Activated CD4-positive, alpha-beta T cell treated with anti-CD3 and anti-CD28 coated beads, Interleukin-2, Interleukin-6, amounts not matched to agents 100 ng/mL and 50 ng/mL, durations not matched to agents 16 hours and 8 hours (primary cell): ENCODE measurements around the gene PRAMEF18.
"Not testable (repeated sequence)": the region's sequence is repeated elsewhere in the genome, so short reads cannot be mapped to it uniquely, and the experiment has no call there.

Experiments
- DNase-seq: peaks from one replicate; pipeline ENCODE4 v3.0.0-alpha.2; 2020

PRAMEF18 gene

GRCh38 chr1:13225675-13226204 lies at the start of gene PRAMEF18:
Gene PRAMEF18 (minus strand): TSS chr1:13226154. CDS start chr1:13226106, 48 bp downstream.
- not testable (repeated sequence) for DNase-seq

GRCh38 chr1:13265124-13265523 lies 39.2 kb upstream of the PRAMEF18 start:
- not testable (repeated sequence) for DNase-seq

GRCh38 chr1:13253898-13254297 lies 27.9 kb upstream of the PRAMEF18 start, which contains the start of gene PRAMEF5:
Gene PRAMEF5 (plus strand): TSS chr1:13254198. CDS start chr1:13259269, 5,071 bp downstream.
- not testable (repeated sequence) for DNase-seq

- not testable (repeated sequence) for DNase-seq
Observed at GRCh38 chr1:13247122-13247521, 21.2 kb upstream of the PRAMEF18 start.

GRCh38 chr1:13246554-13246871 lies 20.6 kb upstream of the PRAMEF18 start:
- DNase-seq: not testable (repeated sequence)

- not testable (repeated sequence) for DNase-seq
Observed at GRCh38 chr1:13245841-13246553, 20.0 kb upstream of the PRAMEF18 start.

- DNase-seq: not testable (repeated sequence)
Observed at GRCh38 chr1:13243536-13244263, 17.7 kb upstream of the PRAMEF18 start.

GRCh38 chr1:13239633-13240032 lies 13.7 kb upstream of the PRAMEF18 start:
- not testable (repeated sequence) for DNase-seq

- DNase-seq: not testable (repeated sequence)
Observed at GRCh38 chr1:13237572-13237971, 11.6 kb upstream of the PRAMEF18 start.

GRCh38 chr1:13234057-13234456 lies 8.1 kb upstream of the PRAMEF18 start:
- not testable (repeated sequence) for DNase-seq

- DNase-seq: not testable (repeated sequence)
Observed at GRCh38 chr1:13232056-13232455, 6.1 kb upstream of the PRAMEF18 start.

GRCh38 chr1:13231061-13231750 lies 5.3 kb upstream of the PRAMEF18 start:
- not testable (repeated sequence) for DNase-seq

GRCh38 chr1:13230601-13231000 lies 4.6 kb upstream of the PRAMEF18 start:
- not testable (repeated sequence) for DNase-seq

GRCh38 chr1:13230096-13230495 lies 4.1 kb upstream of the PRAMEF18 start:
- not testable (repeated sequence) for DNase-seq

- peak; percentile 62 for DNase-seq
Observed at GRCh38 chr1:13228343-13228781, 2.4 kb upstream of the PRAMEF18 start.

GRCh38 chr1:13227271-13228055 lies 1.5 kb upstream of the PRAMEF18 start:
- not testable (repeated sequence) for DNase-seq

GRCh38 chr1:13224480-13225060 lies 1.4 kb downstream of the PRAMEF18 start:
- DNase-seq: no peak

- not testable (repeated sequence) for DNase-seq
Observed at GRCh38 chr1:13222788-13223187, 3.2 kb downstream of the PRAMEF18 start.

- not testable (repeated sequence) for DNase-seq
Observed at GRCh38 chr1:13219203-13219602, 6.8 kb downstream of the PRAMEF18 start.

GRCh38 chr1:13216619-13217018 lies 9.3 kb downstream of the PRAMEF18 start:
- not testable (repeated sequence) for DNase-seq

GRCh38 chr1:13208712-13209111 lies 17.2 kb downstream of the PRAMEF18 start:
- DNase-seq: not testable (repeated sequence)

- not testable (repeated sequence) for DNase-seq
Observed at GRCh38 chr1:13201309-13201708, 24.6 kb downstream of the PRAMEF18 start, which contains the start of gene PRAMEF13. Gene PRAMEF13 (minus strand): TSS chr1:13201409. CDS start chr1:13199589, 1,820 bp downstream.
